Lung (tissue), 12 donors: ENCODE results near the gene CMIP. TPM values are rescaled to one million over a fixed set of nuclear protein-coding genes. Genes with fewer than 3 reads are reported as not detected.
A peak's percentile ranks its signal among the peaks of the same experiment; 100 is the strongest.

Source experiments
- ATAC-seq: fragments of 200-7000 bp; cut with Tn5 transposase; one replicate; pipeline ENCODE4 v1.9.1; 2020; ENCODE audit warnings: moderate number of reproducible peaks; ENCODE audit not compliant: insufficient read depth, low FRiP score
- DNase-seq, 3 donors: peaks; one replicate each; pipeline ENCODE4 v3.0.0-alpha.2; 2013 to 2017
- H3K27ac ChIP-seq, 2 donors: one replicate each; pipeline ENCODE4 v1.5.1; 2013; ENCODE audit warnings: mild to moderate bottlenecking in 2 of 2, moderate library complexity in 2 of 2, control low read depth in 1 of 2, inconsistent platforms in 1 of 2, low read depth in 1 of 2, low read length in 1 of 2
- H3K27me3 ChIP-seq, 3 donors: one replicate each; pipeline ENCODE4 v1.5.1; 2013; ENCODE audit warnings: low read length in 2 of 3; ENCODE audit not compliant: control insufficient read depth in 3 of 3, insufficient read depth in 3 of 3
- H3K36me3 ChIP-seq, 4 donors: one replicate each; pipeline ENCODE4 v1.5.1; 2013; ENCODE audit warnings: low read length in 4 of 4, mild to moderate bottlenecking in 1 of 4, moderate library complexity in 1 of 4; ENCODE audit not compliant: control insufficient read depth in 4 of 4, insufficient read depth in 4 of 4
- H3K4me1 ChIP-seq, 5 donors: one replicate each; pipeline ENCODE4 v1.5.1; 2013; ENCODE audit warnings: low read length in 5 of 5, mild to moderate bottlenecking in 2 of 5, moderate library complexity in 1 of 5; ENCODE audit not compliant: control insufficient read depth in 5 of 5, insufficient read depth in 5 of 5
- H3K4me3 ChIP-seq: one replicate; pipeline ENCODE4 v1.5.1; 2013; ENCODE audit warnings: mild to moderate bottlenecking, control low read depth, moderate library complexity
- H3K9ac ChIP-seq, 2 donors: one replicate each; pipeline ENCODE4 v1.5.1; 2013; ENCODE audit warnings: low read length in 2 of 2, control low read depth in 1 of 2; ENCODE audit not compliant: insufficient read depth in 1 of 2
- H3K9me3 ChIP-seq, 4 donors: one replicate each; pipeline ENCODE4 v1.5.1; 2013; ENCODE audit warnings: low read length in 3 of 4, mild to moderate bottlenecking in 1 of 4, moderate library complexity in 1 of 4; ENCODE audit not compliant: control insufficient read depth in 4 of 4, insufficient read depth in 3 of 4
- CTCF ChIP-seq: IDR thresholded peaks from 2 replicates; pipeline ENCODE4 v1.5.1; 2012; ENCODE audit warnings: mild to moderate bottlenecking; ENCODE audit errors: control extremely low read depth, extremely low read depth
- WGBS, 2 donors: extraction: QIAGEN DNeasy Blood & Tissue Kit; methylation state at CpG; one replicate each; pipeline ENCODE4 v1.1.7; 2013; 5-methylcytosine and 5-hydroxymethylcytosine counted together
- polyA plus RNA-seq, 2 donors: library from polyadenylated mRNA; stranded (reverse); fragments of 200-250 nt; gene quantifications; one replicate each; pipeline ENCODE4 v1.2.1, GENCODE V29; 2013
- total RNA-seq, 2 donors: library from RNA; depleted of rRNA in 1 of 2; stranded (reverse); fragments of >200 nt in 1 of 2; gene quantifications; one replicate each; pipeline ENCODE4 v1.2.1, GENCODE V29; 2014 to 2021
- donor health status: control.
- donor health status: control.
- donor health status: Bipolar disorder and iron deficiency.
- donor health status: healthy.
- donor health status: DM: yes; HTN: yes; CAD: no.

Gene CMIP
- total and polyA plus RNA-seq, 4 donors = 11.8 to 80.5 (median 48.6) TPM

GRCh38 chr16:81543571-81543970, 99.0 kb downstream of the CMIP start:
- Histone ChIP-seq H3K9ac (no peak overlapping the region), H3K4me1 (peaks cover 0 to 46% (median 27%) of the 10 kb centered on the region in 5 donors), H3K9me3 (no peaks in the 10 kb centered on the region), H3K4me3 (no peak overlapping the region), H3K36me3 (no peaks in the 10 kb centered on the region), H3K27ac (peak overlapping the region in 1 of 2 donors; percentile 45), H3K27me3 (no peaks in the 10 kb centered on the region)
- WGBS, 2 donors = 73 to 83% methylated on average over 3 of the region's 3 CpGs
- TF ChIP-seq CTCF = no peak
- ATAC-seq (no peak), DNase-seq (no peak)

GRCh38 chr16:81544261-81544660, 99.7 kb downstream of the CMIP start:
- 11 to 25% methylated on average over 7 of the region's 7 CpGs for WGBS, 2 donors
- DNase-seq = peak in 1 of 3 donors; percentile 52
- TF ChIP-seq CTCF = no peak
- Histone ChIP-seq H3K4me1 (peaks cover 0 to 41% (median 30%) of the 10 kb centered on the region in 5 donors), H3K9ac (no peak overlapping the region), H3K4me3 (no peak overlapping the region), H3K27ac (peak overlapping the region in 1 of 2 donors; percentile 40), H3K9me3 (no peaks in the 10 kb centered on the region), H3K27me3 (no peaks in the 10 kb centered on the region), H3K36me3 (no peaks in the 10 kb centered on the region)
- ATAC-seq = no peak

GRCh38 chr16:81544700-81545271, 100.2 kb downstream of the CMIP start:
- Histone ChIP-seq H3K4me3 (no peak overlapping the region), H3K4me1 (peaks cover 0 to 42% (median 30%) of the 10 kb centered on the region in 5 donors), H3K36me3 (no peaks in the 10 kb centered on the region), H3K27me3 (no peaks in the 10 kb centered on the region), H3K27ac (peak overlapping the region in 1 of 2 donors; percentile 11), H3K9me3 (no peaks in the 10 kb centered on the region), H3K9ac (no peak overlapping the region)
- no peak for TF ChIP-seq CTCF
- DNase-seq = peak; percentile 60 to 86 (median 78)
- WGBS, 2 donors = 32 to 43% methylated on average over 9 of the region's 9 CpGs
- peak; percentile 37 for ATAC-seq
